Measurements from ENCODE around the gene GAB1.

The GAB1 gene

DNA sequence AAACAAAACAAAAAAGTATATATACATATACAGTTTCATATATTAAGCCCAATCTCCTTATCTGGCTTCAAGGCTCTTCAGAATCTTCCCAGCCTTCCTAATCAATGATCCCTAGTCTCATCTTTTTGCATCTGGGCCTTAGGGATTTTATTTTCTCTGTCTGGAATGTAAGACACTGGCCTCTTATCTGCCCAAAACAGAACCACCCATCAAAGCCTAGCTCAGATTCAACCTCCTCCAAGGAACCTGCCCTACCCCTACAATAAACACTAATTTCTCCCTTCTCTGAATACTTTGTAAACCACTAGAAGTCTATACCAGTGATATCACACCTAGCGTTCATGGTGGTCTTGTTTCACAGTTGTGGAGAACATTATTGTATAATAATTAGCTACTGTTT lies 23.2 kb upstream of the GAB1 start:
- Histone ChIP-seq H3K36me3 (ENCODE audit: insufficient read depth, low read length) (no peaks in the 10 kb centered on the region), H3K9me3 (ENCODE audit: low read length) (no peaks in the 10 kb centered on the region), H3K27me3 (ENCODE audit: insufficient read depth, low read length) (no peaks in the 10 kb centered on the region), H3K27ac (ENCODE audit: low read depth, low read length, poor library complexity, severe bottlenecking) (no peak overlapping the region), H3K9me2 (ENCODE audit: low read depth, low read length) (no peaks in the 10 kb centered on the region), H3K9ac (ENCODE audit: low read length) (no peak overlapping the region), H3K4me3 (ENCODE audit: low read depth, low read length, poor library complexity, severe bottlenecking) (no peak overlapping the region), H4K20me1 (ENCODE audit: insufficient read depth, low read length) (no peaks in the 10 kb centered on the region), H3F3A (ENCODE audit: insufficient read depth, low read length) (no peaks in the 10 kb centered on the region), H2AFZ (ENCODE audit: low read length) (no peak overlapping the region), H3K4me2 (ENCODE audit: low read length) (no peak overlapping the region), H3K79me2 (ENCODE audit: insufficient read depth, low read length) (no peaks in the 10 kb centered on the region), H3K4me1 (ENCODE audit: insufficient read depth, low read length, severe bottlenecking) (no peaks in the 10 kb centered on the region)
- no peak for TF ChIP-seq EZH2 (IDR thresholded peaks at IDR 0.05; ENCODE audit: borderline replicate concordance, low read length)
- TF ChIP-seq, protein P1, sequence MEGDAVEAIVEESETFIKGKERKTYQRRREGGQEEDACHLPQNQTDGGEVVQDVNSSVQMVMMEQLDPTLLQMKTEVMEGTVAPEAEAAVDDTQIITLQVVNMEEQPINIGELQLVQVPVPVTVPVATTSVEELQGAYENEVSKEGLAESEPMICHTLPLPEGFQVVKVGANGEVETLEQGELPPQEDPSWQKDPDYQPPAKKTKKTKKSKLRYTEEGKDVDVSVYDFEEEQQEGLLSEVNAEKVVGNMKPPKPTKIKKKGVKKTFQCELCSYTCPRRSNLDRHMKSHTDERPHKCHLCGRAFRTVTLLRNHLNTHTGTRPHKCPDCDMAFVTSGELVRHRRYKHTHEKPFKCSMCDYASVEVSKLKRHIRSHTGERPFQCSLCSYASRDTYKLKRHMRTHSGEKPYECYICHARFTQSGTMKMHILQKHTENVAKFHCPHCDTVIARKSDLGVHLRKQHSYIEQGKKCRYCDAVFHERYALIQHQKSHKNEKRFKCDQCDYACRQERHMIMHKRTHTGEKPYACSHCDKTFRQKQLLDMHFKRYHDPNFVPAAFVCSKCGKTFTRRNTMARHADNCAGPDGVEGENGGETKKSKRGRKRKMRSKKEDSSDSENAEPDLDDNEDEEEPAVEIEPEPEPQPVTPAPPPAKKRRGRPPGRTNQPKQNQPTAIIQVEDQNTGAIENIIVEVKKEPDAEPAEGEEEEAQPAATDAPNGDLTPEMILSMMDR (IDR thresholded peaks at IDR 0.05; ENCODE audit: low read length) = no peak

DNA sequence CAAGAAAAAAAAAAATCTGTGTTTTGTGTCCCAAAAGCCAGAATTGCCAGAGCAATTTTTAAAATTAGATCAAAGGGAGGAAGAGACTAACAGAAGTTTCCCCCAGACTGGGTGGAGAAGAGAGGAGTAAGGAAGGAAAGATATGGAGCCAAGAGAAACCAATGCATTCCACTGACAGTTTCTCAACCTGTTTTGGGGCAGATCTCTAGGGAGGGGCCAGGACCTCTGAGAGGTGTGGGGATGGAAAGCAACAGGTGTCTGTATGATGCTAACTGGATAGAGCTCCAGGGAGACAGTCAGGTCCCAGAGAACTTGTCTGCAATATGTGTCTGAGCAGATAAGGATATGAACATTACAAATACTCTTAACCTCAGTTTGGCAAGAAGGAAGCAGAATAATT lies 22.7 kb upstream of the GAB1 start:
- Histone ChIP-seq H3F3A (ENCODE audit: insufficient read depth, low read length) (no peaks in the 10 kb centered on the region), H3K9ac (ENCODE audit: low read length) (no peak overlapping the region), H3K4me3 (ENCODE audit: low read depth, low read length, poor library complexity, severe bottlenecking) (no peak overlapping the region), H3K9me2 (ENCODE audit: low read depth, low read length) (no peaks in the 10 kb centered on the region), H2AFZ (ENCODE audit: low read length) (no peak overlapping the region), H3K79me2 (ENCODE audit: insufficient read depth, low read length) (no peaks in the 10 kb centered on the region), H3K36me3 (ENCODE audit: insufficient read depth, low read length) (no peaks in the 10 kb centered on the region), H3K27ac (ENCODE audit: low read depth, low read length, poor library complexity, severe bottlenecking) (no peak overlapping the region), H3K4me1 (ENCODE audit: insufficient read depth, low read length, severe bottlenecking) (no peaks in the 10 kb centered on the region), H3K9me3 (ENCODE audit: low read length) (no peaks in the 10 kb centered on the region), H4K20me1 (ENCODE audit: insufficient read depth, low read length) (no peaks in the 10 kb centered on the region), H3K27me3 (ENCODE audit: insufficient read depth, low read length) (no peaks in the 10 kb centered on the region), H3K4me2 (ENCODE audit: low read length) (no peak overlapping the region)
- TF ChIP-seq, protein P1 (IDR thresholded peaks at IDR 0.05; ENCODE audit: low read length) = no peak
- TF ChIP-seq EZH2 (IDR thresholded peaks at IDR 0.05; ENCODE audit: borderline replicate concordance, low read length) = no peak

DNA sequence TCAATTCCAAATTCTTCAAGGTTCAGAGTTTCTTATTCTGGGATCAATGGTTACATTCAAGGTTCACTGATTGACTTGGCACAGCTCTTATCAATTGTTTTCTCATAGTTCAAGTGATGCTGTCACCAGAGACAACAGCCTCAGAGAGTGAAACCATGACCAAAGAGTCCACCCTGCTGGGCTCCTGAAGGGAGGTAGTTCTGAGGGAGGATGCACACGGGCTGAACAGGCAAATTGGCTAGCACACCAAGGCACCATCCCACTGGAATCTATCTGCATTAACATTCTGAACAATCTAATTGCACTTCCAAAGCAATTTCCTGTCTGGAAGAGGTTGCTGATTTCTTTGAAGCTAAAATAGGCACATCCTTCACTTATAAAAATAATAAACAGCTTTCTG lies 16.6 kb upstream of the GAB1 start:
- no peaks in the 10 kb centered on the region for H3K79me2 ChIP-seq (ENCODE audit: insufficient read depth, low read length)
- no peaks in the 10 kb centered on the region for H3K9me3 ChIP-seq (ENCODE audit: low read length)
- no peaks in the 10 kb centered on the region for H3F3A ChIP-seq (ENCODE audit: insufficient read depth, low read length)
- H3K27ac ChIP-seq (ENCODE audit: low read depth, low read length, poor library complexity, severe bottlenecking) = no peak overlapping the region
- H3K4me2 ChIP-seq (ENCODE audit: low read length) = no peak overlapping the region
- no peaks in the 10 kb centered on the region for H3K27me3 ChIP-seq (ENCODE audit: insufficient read depth, low read length)
- no peak overlapping the region for H3K4me3 ChIP-seq (ENCODE audit: low read depth, low read length, poor library complexity, severe bottlenecking)
- H3K9ac ChIP-seq (ENCODE audit: low read length) = no peak overlapping the region
- H2AFZ ChIP-seq (ENCODE audit: low read length) = no peak overlapping the region
- no peaks in the 10 kb centered on the region for H3K9me2 ChIP-seq (ENCODE audit: low read depth, low read length)
- H3K4me1 ChIP-seq (ENCODE audit: insufficient read depth, low read length, severe bottlenecking) = no peaks in the 10 kb centered on the region
- H4K20me1 ChIP-seq (ENCODE audit: insufficient read depth, low read length) = no peaks in the 10 kb centered on the region
- no peak for TF ChIP-seq EZH2 (IDR thresholded peaks at IDR 0.05; ENCODE audit: borderline replicate concordance, low read length)
- TF ChIP-seq, protein P1 (IDR thresholded peaks at IDR 0.05; ENCODE audit: low read length) = no peak
- no peaks in the 10 kb centered on the region for H3K36me3 ChIP-seq (ENCODE audit: insufficient read depth, low read length)
